ENCODE data around the gene NRDE2.

GRCh38 chr14:90330203-90331196 lies 1.2 kb downstream of the NRDE2 start:
- TF ChIP-seq, protein P1, sequence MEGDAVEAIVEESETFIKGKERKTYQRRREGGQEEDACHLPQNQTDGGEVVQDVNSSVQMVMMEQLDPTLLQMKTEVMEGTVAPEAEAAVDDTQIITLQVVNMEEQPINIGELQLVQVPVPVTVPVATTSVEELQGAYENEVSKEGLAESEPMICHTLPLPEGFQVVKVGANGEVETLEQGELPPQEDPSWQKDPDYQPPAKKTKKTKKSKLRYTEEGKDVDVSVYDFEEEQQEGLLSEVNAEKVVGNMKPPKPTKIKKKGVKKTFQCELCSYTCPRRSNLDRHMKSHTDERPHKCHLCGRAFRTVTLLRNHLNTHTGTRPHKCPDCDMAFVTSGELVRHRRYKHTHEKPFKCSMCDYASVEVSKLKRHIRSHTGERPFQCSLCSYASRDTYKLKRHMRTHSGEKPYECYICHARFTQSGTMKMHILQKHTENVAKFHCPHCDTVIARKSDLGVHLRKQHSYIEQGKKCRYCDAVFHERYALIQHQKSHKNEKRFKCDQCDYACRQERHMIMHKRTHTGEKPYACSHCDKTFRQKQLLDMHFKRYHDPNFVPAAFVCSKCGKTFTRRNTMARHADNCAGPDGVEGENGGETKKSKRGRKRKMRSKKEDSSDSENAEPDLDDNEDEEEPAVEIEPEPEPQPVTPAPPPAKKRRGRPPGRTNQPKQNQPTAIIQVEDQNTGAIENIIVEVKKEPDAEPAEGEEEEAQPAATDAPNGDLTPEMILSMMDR (IDR thresholded peaks at IDR 0.05): no peak
- TF ChIP-seq POLR2A (IDR thresholded peaks at IDR 0.05; ENCODE audit: low read depth): no peak
